OCI-LY7 (cell line): ENCODE results near the gene DGCR8.

Experiments used
- EZH2phosphoT487 ChIP-seq: fragments of 200-600 bp; sonication (generic); IDR thresholded peaks from 2 replicates; pipeline ENCODE4 v1.6.1; 2018; ENCODE audit warnings: low read depth, borderline replicate concordance, mild to moderate bottlenecking, mixed run types, antibody characterized with exemption, low read length, moderate library complexity, mixed read lengths
- TF ChIP-seq, protein P1 (sequence below): fragments of 200-600 bp; sonication (generic); conservative IDR thresholded peaks from 2 replicates; pipeline ENCODE4 v1.5.1; 2014; ENCODE audit warnings: mild to moderate bottlenecking, antibody characterized with exemption, low read length, moderate library complexity, mixed read lengths

- TF ChIP-seq, protein P1, sequence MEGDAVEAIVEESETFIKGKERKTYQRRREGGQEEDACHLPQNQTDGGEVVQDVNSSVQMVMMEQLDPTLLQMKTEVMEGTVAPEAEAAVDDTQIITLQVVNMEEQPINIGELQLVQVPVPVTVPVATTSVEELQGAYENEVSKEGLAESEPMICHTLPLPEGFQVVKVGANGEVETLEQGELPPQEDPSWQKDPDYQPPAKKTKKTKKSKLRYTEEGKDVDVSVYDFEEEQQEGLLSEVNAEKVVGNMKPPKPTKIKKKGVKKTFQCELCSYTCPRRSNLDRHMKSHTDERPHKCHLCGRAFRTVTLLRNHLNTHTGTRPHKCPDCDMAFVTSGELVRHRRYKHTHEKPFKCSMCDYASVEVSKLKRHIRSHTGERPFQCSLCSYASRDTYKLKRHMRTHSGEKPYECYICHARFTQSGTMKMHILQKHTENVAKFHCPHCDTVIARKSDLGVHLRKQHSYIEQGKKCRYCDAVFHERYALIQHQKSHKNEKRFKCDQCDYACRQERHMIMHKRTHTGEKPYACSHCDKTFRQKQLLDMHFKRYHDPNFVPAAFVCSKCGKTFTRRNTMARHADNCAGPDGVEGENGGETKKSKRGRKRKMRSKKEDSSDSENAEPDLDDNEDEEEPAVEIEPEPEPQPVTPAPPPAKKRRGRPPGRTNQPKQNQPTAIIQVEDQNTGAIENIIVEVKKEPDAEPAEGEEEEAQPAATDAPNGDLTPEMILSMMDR: no peak
- no peak for TF ChIP-seq EZH2phosphoT487
Measured at GRCh38 chr22:20132686-20133246, 52.7 kb downstream of the DGCR8 start.
